Sigmoid colon (tissue), 4 donors: ENCODE measurements around the gene CLIC4.

Experiments used
- EP300 ChIP-seq, 4 donors: sonication (generic); formaldehyde crosslinking; IDR thresholded peaks; one replicate each; pipeline ENCODE4 v1.6.1; 2017; ENCODE audit warnings: antibody characterized with exemption in 4 of 4
- POLR2A ChIP-seq, 2 donors: fragments of 450-650 bp; IDR thresholded peaks; one replicate each; pipeline ENCODE4 v1.6.1; 2016; ENCODE audit warnings: antibody characterized with exemption in 2 of 2, mild to moderate bottlenecking in 2 of 2, moderate library complexity in 2 of 2
- POLR2AphosphoS5 ChIP-seq, 4 donors: sonication (generic); formaldehyde crosslinking; IDR thresholded peaks; one replicate each; pipeline ENCODE4 v1.6.1; 2017; ENCODE audit warnings: antibody characterized with exemption in 4 of 4
- TF ChIP-seq, protein P1 (sequence below), 4 experiments: fragments of 450-650 bp in 3 of 4; fragments of 200-600 bp in 1 of 4; IDR thresholded peaks; one replicate each; pipeline ENCODE4 v1.5.1; 2016 to 2019; ENCODE audit warnings: antibody characterized with exemption in 4 of 4, mild to moderate bottlenecking in 3 of 4, moderate library complexity in 2 of 4

DNA sequence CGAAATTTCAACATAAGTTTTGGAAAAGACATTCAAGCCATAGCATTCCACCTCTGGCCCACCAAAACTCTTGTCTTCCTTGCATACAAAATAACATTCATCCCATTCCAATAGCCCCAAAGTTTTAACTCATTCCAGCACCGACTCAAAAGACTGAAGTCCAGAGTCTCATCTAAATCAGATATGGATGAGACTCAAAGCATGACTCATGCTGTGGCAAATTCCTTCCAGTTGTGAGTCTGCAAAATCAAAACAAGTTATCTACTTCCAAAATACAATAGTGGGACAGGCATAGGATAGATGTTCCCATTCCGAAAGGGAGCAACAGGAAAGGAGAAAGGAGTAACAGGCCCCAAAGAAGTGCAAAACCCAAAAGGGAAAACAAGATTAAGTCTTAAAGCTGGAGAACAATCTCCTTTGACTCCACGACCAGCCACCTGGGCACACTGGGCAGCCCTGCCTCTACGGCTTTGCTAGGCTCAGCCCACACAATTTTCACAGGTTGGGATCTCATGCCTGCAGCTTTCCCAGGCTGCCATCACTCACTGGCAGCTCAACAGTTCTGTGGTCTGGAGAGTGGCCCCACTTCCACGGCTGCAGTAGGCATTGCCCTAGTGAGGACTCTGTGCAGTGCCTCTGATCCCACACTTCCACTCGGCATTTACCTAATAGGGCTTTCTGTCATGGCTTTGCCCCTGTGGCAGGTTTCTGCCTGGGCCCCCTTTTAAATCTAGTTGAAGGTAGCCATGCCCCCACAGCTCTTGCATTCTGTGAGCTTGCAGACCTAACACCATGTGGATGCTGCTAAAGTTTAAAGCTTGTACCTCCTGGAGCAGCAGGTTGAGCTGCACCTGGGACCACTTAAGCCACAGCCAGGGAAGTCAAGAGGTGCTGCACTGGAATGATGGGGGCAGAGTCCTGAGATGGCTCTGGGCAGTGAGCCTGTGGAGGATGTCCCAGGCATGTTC is 133.8 kb downstream of the CLIC4 start:
- no peak for TF ChIP-seq POLR2AphosphoS5 (IDR thresholded peaks at IDR 0.05)
- TF ChIP-seq, protein P1, sequence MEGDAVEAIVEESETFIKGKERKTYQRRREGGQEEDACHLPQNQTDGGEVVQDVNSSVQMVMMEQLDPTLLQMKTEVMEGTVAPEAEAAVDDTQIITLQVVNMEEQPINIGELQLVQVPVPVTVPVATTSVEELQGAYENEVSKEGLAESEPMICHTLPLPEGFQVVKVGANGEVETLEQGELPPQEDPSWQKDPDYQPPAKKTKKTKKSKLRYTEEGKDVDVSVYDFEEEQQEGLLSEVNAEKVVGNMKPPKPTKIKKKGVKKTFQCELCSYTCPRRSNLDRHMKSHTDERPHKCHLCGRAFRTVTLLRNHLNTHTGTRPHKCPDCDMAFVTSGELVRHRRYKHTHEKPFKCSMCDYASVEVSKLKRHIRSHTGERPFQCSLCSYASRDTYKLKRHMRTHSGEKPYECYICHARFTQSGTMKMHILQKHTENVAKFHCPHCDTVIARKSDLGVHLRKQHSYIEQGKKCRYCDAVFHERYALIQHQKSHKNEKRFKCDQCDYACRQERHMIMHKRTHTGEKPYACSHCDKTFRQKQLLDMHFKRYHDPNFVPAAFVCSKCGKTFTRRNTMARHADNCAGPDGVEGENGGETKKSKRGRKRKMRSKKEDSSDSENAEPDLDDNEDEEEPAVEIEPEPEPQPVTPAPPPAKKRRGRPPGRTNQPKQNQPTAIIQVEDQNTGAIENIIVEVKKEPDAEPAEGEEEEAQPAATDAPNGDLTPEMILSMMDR (IDR thresholded peaks at IDR 0.05): no peak
- no peak for TF ChIP-seq EP300 (IDR thresholded peaks at IDR 0.05)
- TF ChIP-seq POLR2A (IDR thresholded peaks at IDR 0.05): no peak
